Adrenal gland (tissue), 5 donors: Measurements from ENCODE around the gene KRTAP5-4.

Experiments
- CTCF ChIP-seq, 6 experiments: fragments of 450-650 bp in 4 of 6; fragments of 200-600 bp in 2 of 6; sonication (generic) in 1 of 6; IDR thresholded peaks; 1 replicate in 5 of 6; 2 replicates in 1 of 6; pipeline versions ENCODE4 v1.5.1 to v1.8.0; 2016 to 2021; ENCODE audit warnings: antibody characterized with exemption in 6 of 6, mild to moderate bottlenecking in 2 of 6, moderate library complexity in 1 of 6
- POLR2A ChIP-seq, 2 donors: fragments of 450-650 bp; IDR thresholded peaks; one replicate each; pipeline ENCODE4 v1.6.1; 2017; ENCODE audit warnings: antibody characterized with exemption in 2 of 2, mild to moderate bottlenecking in 2 of 2, moderate library complexity in 1 of 2
- donor health status: DM: no; HTN: no; CAD: no.

GRCh38 chr11:1633864-1634263 is 11.9 kb upstream of the KRTAP5-4 start:
- TF ChIP-seq POLR2A (IDR thresholded peaks at IDR 0.05) (no peak), CTCF (IDR thresholded peaks at IDR 0.05) (no peak)
